SK-N-SH (cell line): ENCODE measurements around the gene CR1L. TPM values are rescaled to one million over a fixed set of nuclear protein-coding genes. Genes with fewer than 3 reads are reported as not detected.

ENCODE experiments used
- CTCF ChIA-PET: fragments of 300-600, 350-600 bp; formaldehyde crosslinking; extraction: SDS; loops from one replicate; lab custom pipeline; 2021; lab: Yijun Ruan, JAX
- POLR2A ChIA-PET: fragments of 350-600 bp; sonication (Branson Sonifier 250); formaldehyde crosslinking; extraction: SDS; loops from one replicate; lab custom pipeline; 2020; ENCODE audit warnings: antibody characterized with exemption, inconsistent platforms; lab: Yijun Ruan, JAX
- DNase-seq: peaks from one replicate; pipeline ENCODE4 v3.0.0; 2012
- H2AFZ ChIP-seq: fragments of 200-600 bp; sonication (generic); 2 replicates; pipeline ENCODE4 v1.8.1; 2016; ENCODE audit warnings: antibody characterized with exemption, mild to moderate bottlenecking, low read depth
- H3F3A ChIP-seq: fragments of 200-600 bp; sonication (generic); replicated peaks from 2 replicates; pipeline ENCODE3; 2016; ENCODE audit warnings: antibody characterized with exemption, mild to moderate bottlenecking; ENCODE audit not compliant: insufficient read depth
- H3K27ac ChIP-seq, 2 experiments: fragments of 200-500 bp in 1 of 2; fragments of 200-600 bp in 1 of 2; sonication (Bioruptor generic) in 1 of 2; sonication (generic), shearing (Covaris generic) in 1 of 2; 2 replicates each; pipeline versions ENCODE4 v1.5.1 to v1.6.1; 2014 to 2016; ENCODE audit warnings: low read depth in 2 of 2, inconsistent platforms in 1 of 2, low read length in 1 of 2, mild to moderate bottlenecking in 1 of 2, mixed read lengths in 1 of 2
- H3K27me3 ChIP-seq: fragments of 200-600 bp; sonication (generic), shearing (Covaris generic); 2 replicates; pipeline ENCODE4 v1.6.1; 2016; ENCODE audit warnings: mixed run types; ENCODE audit not compliant: insufficient read depth
- H3K36me3 ChIP-seq, 2 experiments: fragments of 200-500 bp in 1 of 2; fragments of 200-600 bp in 1 of 2; sonication (Bioruptor generic) in 1 of 2; sonication (generic) in 1 of 2; replicated peaks in 1 of 2; 2 replicates each; pipeline versions ENCODE3 to v1.5.1; 2014 to 2016; ENCODE audit warnings: low read length in 1 of 2, mild to moderate bottlenecking in 1 of 2; ENCODE audit not compliant: insufficient read depth in 2 of 2, control insufficient read depth in 1 of 2
- H3K4me1 ChIP-seq, 2 experiments: fragments of 200-500 bp in 1 of 2; fragments of 200-600 bp in 1 of 2; sonication (Bioruptor generic) in 1 of 2; sonication (generic), shearing (Covaris generic) in 1 of 2; 2 replicates each; pipeline versions ENCODE4 v1.5.1 to v1.6.1; 2014 to 2016; ENCODE audit warnings: low read depth in 1 of 2, low read length in 1 of 2, mixed run types in 1 of 2; ENCODE audit not compliant: insufficient read depth in 2 of 2, control insufficient read depth in 1 of 2
- H3K4me2 ChIP-seq: fragments of 200-600 bp; sonication (generic), shearing (Covaris generic); 2 replicates; pipeline ENCODE4 v1.6.1; 2017; ENCODE audit warnings: mixed run types
- H3K4me3 ChIP-seq, 2 experiments: fragments of 200-500 bp in 1 of 2; fragments of 200-600 bp in 1 of 2; sonication (Bioruptor generic) in 1 of 2; sonication (generic), shearing (Covaris generic) in 1 of 2; 2 replicates each; pipeline versions ENCODE4 v1.5.1 to v1.8.1; 2014 to 2016; ENCODE audit warnings: low read depth in 2 of 2, inconsistent platforms in 1 of 2, low read length in 1 of 2, mild to moderate bottlenecking in 1 of 2, mixed read lengths in 1 of 2, moderate library complexity in 1 of 2
- H3K79me2 ChIP-seq: fragments of 200-600 bp; sonication (generic); 2 replicates; pipeline ENCODE4 v1.8.1; 2017; ENCODE audit warnings: mild to moderate bottlenecking; ENCODE audit not compliant: insufficient read depth
- H3K9ac ChIP-seq: fragments of 200-600 bp; sonication (generic); 2 replicates; pipeline ENCODE4 v1.6.1; 2017; ENCODE audit warnings: mixed run types
- H3K9me2 ChIP-seq: fragments of 200-600 bp; sonication (generic); 2 replicates; pipeline ENCODE4 v1.6.1; 2017; ENCODE audit warnings: mixed run types
- H3K9me3 ChIP-seq: fragments of 200-600 bp; sonication (generic); 2 replicates; pipeline ENCODE4 v1.6.1; 2017; ENCODE audit warnings: mixed run types, mild to moderate bottlenecking, moderate library complexity
- H4K20me1 ChIP-seq: fragments of 200-600 bp; sonication (generic); 2 replicates; pipeline ENCODE4 v1.6.1; 2017; ENCODE audit warnings: mild to moderate bottlenecking, mixed run types; ENCODE audit not compliant: insufficient read depth
- CHD2 ChIP-seq: fragments of 150-350 bp; IDR thresholded peaks from 2 replicates; pipeline ENCODE4 v1.6.1; 2018; ENCODE audit warnings: low read length; ENCODE audit not compliant: partially characterized antibody
- ELF1 ChIP-seq: IDR thresholded peaks from 2 replicates; pipeline ENCODE4 v1.4.0; 2012
- FOXJ3 ChIP-seq: sonication (generic); formaldehyde crosslinking; IDR thresholded peaks from 2 replicates; pipeline ENCODE4 v1.5.1; 2020; ENCODE audit warnings: mild to moderate bottlenecking, missing genetic modification reagents
- FOXM1 ChIP-seq: IDR thresholded peaks from 2 replicates; pipeline ENCODE4 v1.4.0; 2012; ENCODE audit warnings: low read depth, mild to moderate bottlenecking
- GABPA ChIP-seq: IDR thresholded peaks from 2 replicates; pipeline ENCODE4 v1.4.0; 2012; ENCODE audit warnings: low read depth, mild to moderate bottlenecking
- GATA2 ChIP-seq: sonication (generic); formaldehyde crosslinking; IDR thresholded peaks from 2 replicates; pipeline ENCODE4 v1.5.0; 2020; ENCODE audit warnings: mild to moderate bottlenecking, missing genetic modification reagents
- JUND ChIP-seq: IDR thresholded peaks from 2 replicates; pipeline ENCODE4 v1.4.0; 2012
- MEF2A ChIP-seq: IDR thresholded peaks from 2 replicates; pipeline ENCODE4 v1.4.0; 2012; ENCODE audit warnings: low read depth, borderline replicate concordance
- MXI1 ChIP-seq: IDR thresholded peaks from 2 replicates; pipeline ENCODE4 v1.6.1; 2012; ENCODE audit warnings: mild to moderate bottlenecking, low read depth, low read length, improper control_type of control experiment
- NFIC ChIP-seq: IDR thresholded peaks from 2 replicates; pipeline ENCODE4 v1.4.0; 2012; ENCODE audit warnings: borderline replicate concordance
- POLR2AphosphoS5 ChIP-seq: IDR thresholded peaks from 2 replicates; pipeline ENCODE4 v1.6.1; 2012; ENCODE audit warnings: low read depth, low read length
- RAD21 ChIP-seq: IDR thresholded peaks from 2 replicates; pipeline ENCODE4 v1.6.1; 2012; ENCODE audit warnings: mild to moderate bottlenecking, low read length
- RXRA ChIP-seq: IDR thresholded peaks from 2 replicates; pipeline ENCODE4 v1.4.0; 2012; ENCODE audit warnings: low read depth, mild to moderate bottlenecking, borderline replicate concordance
- TAF1 ChIP-seq: IDR thresholded peaks from 2 replicates; pipeline ENCODE4 v1.6.1; 2012; ENCODE audit warnings: low read depth, mild to moderate bottlenecking, low read length, moderate library complexity, borderline replicate concordance
- YY1 ChIP-seq: IDR thresholded peaks from 2 replicates; pipeline ENCODE4 v1.4.0; 2012; ENCODE audit warnings: low read depth, mild to moderate bottlenecking
- WGBS: methylation state at CpG from one replicate; pipeline ENCODE4 v1.1.6; 2017; ENCODE audit warnings: low lambda C conversion rate; 5-methylcytosine and 5-hydroxymethylcytosine counted together
- polyA plus RNA-seq, 3 experiments: library from polyadenylated mRNA; depleted of rRNA; stranded (reverse); fragments of >200 nt; gene quantifications; 2 replicates each; pipeline ENCODE4 v1.2.3, GENCODE V29; 2012
- TF ChIP-seq, protein P1 (sequence below): IDR thresholded peaks from 2 replicates; pipeline ENCODE4 v1.4.0; 2012; ENCODE audit warnings: low read depth, borderline replicate concordance
- TF ChIP-seq, protein P2 (sequence below): IDR thresholded peaks from 2 replicates; pipeline ENCODE4 v1.4.0; 2012; ENCODE audit warnings: low read depth, borderline replicate concordance
- TF ChIP-seq, protein P3 (sequence below): fragments of 150-350 bp; IDR thresholded peaks from 2 replicates; pipeline ENCODE4 v1.6.1; 2017; ENCODE audit warnings: antibody characterized with exemption, low read length, low read depth, borderline replicate concordance
- TF ChIP-seq, protein P4 (sequence below): IDR thresholded peaks from 2 replicates; pipeline ENCODE4 v1.4.0; 2012; ENCODE audit warnings: low read depth

CR1L gene
- polyA plus RNA-seq, 1 of the 3 experiments (the other 2 are of a cell fraction) = not detected

DNA sequence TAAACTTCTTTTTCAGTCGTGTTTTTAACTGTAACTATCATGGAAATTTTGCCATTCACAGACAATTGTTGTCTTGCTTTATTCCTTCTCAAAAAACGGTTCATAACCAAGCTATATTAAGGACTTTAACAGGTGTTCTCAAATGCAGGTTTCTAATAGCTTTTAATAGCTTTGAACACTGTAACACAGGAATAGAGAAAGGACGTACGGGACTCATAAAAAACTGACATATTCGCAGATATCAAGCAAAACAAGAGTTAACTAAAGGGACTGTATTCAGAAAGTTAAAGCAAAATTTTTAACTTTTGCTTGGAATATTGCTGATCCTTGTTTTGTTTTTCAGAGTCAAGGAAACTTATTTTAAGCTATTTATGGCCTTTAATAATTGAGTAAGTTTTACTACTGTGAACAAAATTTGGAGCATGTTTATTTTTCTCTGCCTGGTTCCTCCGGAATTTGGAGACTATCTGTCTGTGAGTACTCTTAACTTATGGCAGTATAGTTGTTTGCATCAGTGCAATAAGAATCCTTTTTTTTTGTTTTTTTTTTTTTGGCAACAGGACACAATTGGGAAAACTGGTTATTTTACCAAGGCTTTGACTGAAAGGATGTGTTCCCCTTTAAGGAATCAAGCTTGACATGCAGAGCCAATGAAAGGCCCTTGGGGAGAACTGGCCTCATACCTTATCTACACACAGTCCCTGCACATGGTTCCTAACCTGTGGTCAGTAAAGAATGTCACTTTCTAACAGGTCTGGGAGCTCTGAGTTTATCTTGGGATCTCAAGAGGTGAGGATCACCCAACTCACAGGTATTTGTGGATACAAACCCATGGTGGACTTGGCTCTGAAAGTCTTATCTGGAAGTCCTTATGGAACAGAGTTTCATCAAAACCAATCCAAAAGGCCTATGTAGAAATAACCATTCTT, 101.2 kb downstream of the CR1L start:
- ChIA-PET CTCF (interaction anchor here (1.1 kb wide), 1 partner anchor 51 kb away, joined by 5 read pairs; no protein-coding TSS in a partner anchor), POLR2A (no interaction called here)
- Histone ChIP-seq H3K4me3 (no peak overlapping the region), H4K20me1 (no peaks in the 10 kb centered on the region), H2AFZ (no peak overlapping the region), H3K9me3 (no peaks in the 10 kb centered on the region), H3K4me2 (no peak overlapping the region), H3K79me2 (no peaks in the 10 kb centered on the region), H3K4me1 (no peaks in the 10 kb centered on the region; a peak in 1 of 4 replicates), H3F3A (no peaks in the 10 kb centered on the region), H3K9me2 (no peaks in the 10 kb centered on the region), H3K9ac (no peak overlapping the region), H3K36me3 (no peaks in the 10 kb centered on the region), H3K27me3 (no peaks in the 10 kb centered on the region), H3K27ac (no peak overlapping the region)
- DNase-seq = no peak
- 81% methylated on average over 6 of the region's 6 CpGs for WGBS
- TF ChIP-seq, protein P1, sequence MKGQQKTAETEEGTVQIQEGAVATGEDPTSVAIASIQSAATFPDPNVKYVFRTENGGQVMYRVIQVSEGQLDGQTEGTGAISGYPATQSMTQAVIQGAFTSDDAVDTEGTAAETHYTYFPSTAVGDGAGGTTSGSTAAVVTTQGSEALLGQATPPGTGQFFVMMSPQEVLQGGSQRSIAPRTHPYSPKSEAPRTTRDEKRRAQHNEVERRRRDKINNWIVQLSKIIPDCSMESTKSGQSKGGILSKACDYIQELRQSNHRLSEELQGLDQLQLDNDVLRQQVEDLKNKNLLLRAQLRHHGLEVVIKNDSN = no peak
- no peak for TF ChIP-seq FOXJ3 (CRISPR knock-in tag)
- TF ChIP-seq, protein P2, sequence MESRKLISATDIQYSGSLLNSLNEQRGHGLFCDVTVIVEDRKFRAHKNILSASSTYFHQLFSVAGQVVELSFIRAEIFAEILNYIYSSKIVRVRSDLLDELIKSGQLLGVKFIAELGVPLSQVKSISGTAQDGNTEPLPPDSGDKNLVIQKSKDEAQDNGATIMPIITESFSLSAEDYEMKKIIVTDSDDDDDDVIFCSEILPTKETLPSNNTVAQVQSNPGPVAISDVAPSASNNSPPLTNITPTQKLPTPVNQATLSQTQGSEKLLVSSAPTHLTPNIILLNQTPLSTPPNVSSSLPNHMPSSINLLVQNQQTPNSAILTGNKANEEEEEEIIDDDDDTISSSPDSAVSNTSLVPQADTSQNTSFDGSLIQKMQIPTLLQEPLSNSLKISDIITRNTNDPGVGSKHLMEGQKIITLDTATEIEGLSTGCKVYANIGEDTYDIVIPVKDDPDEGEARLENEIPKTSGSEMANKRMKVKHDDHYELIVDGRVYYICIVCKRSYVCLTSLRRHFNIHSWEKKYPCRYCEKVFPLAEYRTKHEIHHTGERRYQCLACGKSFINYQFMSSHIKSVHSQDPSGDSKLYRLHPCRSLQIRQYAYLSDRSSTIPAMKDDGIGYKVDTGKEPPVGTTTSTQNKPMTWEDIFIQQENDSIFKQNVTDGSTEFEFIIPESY = no peak
- no peak for TF ChIP-seq ELF1
- TF ChIP-seq GABPA = no peak
- no peak for TF ChIP-seq RAD21

DNA sequence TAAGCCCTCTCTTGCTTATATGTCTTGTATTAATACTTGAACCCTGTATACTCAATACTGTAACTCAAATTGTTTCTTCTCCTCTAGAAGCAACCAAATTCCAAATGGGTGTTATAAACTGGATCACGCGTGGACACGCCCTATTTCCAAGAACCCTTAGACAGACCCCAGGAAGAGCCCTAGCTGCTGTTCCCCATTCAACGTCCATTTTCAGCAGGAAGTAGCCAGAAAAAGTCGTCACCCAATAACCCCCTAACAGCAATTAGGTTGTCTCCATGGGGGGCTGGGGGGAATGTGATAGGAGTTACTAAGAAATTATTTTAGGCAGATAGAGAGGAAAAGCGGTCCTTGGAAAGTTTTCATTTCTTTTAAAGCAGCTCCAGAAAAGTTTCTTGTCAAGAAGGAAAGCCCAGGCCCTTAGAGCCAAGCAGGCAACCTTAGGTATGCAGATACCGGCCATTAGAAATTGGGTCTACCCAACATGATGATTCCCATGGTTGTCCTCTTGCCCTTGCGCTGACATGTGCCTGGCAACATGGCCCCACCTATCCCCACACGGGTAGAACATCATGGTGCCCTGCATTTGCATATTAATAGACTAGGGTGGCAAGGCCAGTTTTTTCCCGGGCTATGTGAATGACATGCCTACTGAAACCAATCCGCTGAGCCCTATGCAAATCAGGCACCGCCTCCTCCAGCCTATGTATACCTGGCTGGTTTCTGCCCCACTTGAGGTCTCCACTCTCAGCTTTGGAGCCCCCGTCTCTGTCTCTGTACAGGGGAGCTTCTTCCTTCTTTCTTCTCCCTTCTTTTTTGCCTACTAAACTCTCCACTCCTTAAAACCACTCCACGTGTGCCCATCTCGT, 102.9 kb downstream of the CR1L start:
- WGBS = 89% methylated on average over 15 of the region's 15 CpGs
- H4K20me1 ChIP-seq = no peaks in the 10 kb centered on the region
- TF ChIP-seq MEF2A (no peak), YY1 (no peak), RXRA (no peak), GABPA (no peak), GATA2 (CRISPR knock-in tag) (no peak), ELF1 (no peak), TAF1 (no peak), NFIC (no peak), FOXM1 (no peak), CHD2 (no peak), JUND (no peak), MXI1 (no peak), POLR2AphosphoS5 (no peak), FOXJ3 (CRISPR knock-in tag) (no peak)
- TF ChIP-seq, protein P3, sequence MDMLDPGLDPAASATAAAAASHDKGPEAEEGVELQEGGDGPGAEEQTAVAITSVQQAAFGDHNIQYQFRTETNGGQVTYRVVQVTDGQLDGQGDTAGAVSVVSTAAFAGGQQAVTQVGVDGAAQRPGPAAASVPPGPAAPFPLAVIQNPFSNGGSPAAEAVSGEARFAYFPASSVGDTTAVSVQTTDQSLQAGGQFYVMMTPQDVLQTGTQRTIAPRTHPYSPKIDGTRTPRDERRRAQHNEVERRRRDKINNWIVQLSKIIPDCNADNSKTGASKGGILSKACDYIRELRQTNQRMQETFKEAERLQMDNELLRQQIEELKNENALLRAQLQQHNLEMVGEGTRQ = no peak
- TF ChIP-seq, protein P1 = no peak
- TF ChIP-seq, protein P4, sequence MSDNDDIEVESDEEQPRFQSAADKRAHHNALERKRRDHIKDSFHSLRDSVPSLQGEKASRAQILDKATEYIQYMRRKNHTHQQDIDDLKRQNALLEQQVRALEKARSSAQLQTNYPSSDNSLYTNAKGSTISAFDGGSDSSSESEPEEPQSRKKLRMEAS = no peak

More for the DNA sequence above, 102.9 kb downstream of the CR1L start:
- Histone ChIP-seq H3K4me1 (peaks cover 0 to 7% of the 10 kb centered on the region in 2 experiments; a peak in 2 of 4 replicates), H3K9me2 (no peaks in the 10 kb centered on the region), H3K27me3 (no peaks in the 10 kb centered on the region), H3K4me3 (no peak overlapping the region), H3K27ac (no peak overlapping the region), H3F3A (no peaks in the 10 kb centered on the region), H2AFZ (no peak overlapping the region), H3K36me3 (no peaks in the 10 kb centered on the region), H3K79me2 (peaks cover 8% of the 10 kb centered on the region; the same call in 1 of the 2 replicates), H3K4me2 (no peak overlapping the region), H3K9ac (no peak overlapping the region), H3K9me3 (no peaks in the 10 kb centered on the region)
- ChIA-PET CTCF (interaction anchor here (0.7 to 1.3 kb wide), 2 partner anchors 13 to 50 kb away, joined by 5 to 7 read pairs; no protein-coding TSS in a partner anchor), POLR2A (no interaction called here)
- DNase-seq = no peak
